ENCODE data around the gene OR51M1.
"Not testable (repeated sequence)": the region's sequence is repeated elsewhere in the genome, so short reads cannot be mapped to it uniquely, and the experiment has no call there.

The OR51M1 gene, protein sequence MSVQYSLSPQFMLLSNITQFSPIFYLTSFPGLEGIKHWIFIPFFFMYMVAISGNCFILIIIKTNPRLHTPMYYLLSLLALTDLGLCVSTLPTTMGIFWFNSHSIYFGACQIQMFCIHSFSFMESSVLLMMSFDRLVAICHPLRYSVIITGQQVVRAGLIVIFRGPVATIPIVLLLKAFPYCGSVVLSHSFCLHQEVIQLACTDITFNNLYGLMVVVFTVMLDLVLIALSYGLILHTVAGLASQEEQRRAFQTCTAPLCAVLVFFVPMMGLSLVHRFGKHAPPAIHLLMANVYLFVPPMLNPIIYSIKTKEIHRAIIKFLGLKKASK

DNA sequence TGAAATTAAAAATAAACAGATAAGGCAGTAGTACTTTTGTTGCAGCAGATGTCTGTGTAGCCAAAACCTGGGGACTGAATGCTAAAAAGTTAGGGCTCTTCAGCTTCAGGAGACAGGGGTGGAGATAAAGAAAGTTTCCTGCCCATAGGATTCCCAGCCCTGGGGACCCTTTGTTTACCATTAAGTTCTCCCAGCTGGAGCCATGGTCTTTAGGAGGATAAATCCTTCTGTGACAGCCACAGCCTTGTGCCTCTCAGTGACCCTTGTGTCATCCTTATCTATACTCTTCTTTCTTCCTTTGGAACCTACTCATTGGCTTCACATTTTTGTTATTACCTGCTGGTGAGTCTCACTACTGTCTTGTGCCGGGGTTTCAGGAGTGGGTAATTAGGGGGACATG lies at the start of gene OR51M1:
Gene OR51M1, plus strand, starts transcription at position 237 of the 400 bp plus-strand sequence. CDS start 5,587 bp downstream, outside the sequence.
- no peak within 1 kb of the TSS for H3K27ac ChIP-seq
- H3K4me3 ChIP-seq: no peak within 1 kb of the TSS

DNA sequence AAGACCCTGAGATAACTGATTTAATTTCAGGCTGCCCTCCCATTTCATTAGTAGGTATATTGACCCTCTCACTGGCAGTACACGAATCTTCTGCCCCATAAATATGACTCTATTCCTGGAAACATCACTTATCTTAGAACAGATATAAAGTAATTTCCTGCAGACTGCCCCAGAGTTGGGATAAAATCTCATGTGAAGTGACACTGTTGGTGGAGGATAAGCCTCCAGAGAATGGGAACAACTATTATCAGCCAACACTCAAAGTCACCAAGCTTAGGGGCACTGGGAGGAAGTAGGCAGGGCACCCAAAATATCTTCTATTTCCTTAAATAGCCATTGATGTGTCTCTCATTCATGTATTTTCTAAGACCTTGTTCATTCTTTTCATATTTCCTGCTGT lies 48.4 kb upstream of the OR51M1 start:
- no peak overlapping the region for H3K4me3 ChIP-seq
- H3K27ac ChIP-seq: no peak overlapping the region

DNA sequence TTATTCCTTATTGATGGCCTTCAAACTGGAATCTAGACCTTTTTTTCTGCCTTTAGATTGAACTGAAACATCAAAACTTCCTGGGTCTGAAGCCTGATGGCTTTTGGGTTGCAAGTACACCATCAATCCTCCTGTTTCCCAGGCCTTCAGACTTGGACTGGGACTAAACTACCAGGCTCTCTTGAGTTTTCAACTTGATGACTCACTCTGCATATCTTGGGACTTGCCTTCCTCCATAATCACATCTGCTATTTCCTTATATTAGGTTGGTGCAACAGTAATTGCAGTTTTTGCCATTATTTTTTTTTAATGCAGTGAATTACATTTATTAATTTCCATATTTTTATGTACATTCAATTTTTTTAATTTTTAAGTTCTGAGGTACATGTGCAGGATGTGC lies 47.3 kb upstream of the OR51M1 start:
- no peak overlapping the region for H3K4me3 ChIP-seq
- H3K27ac ChIP-seq: no peak overlapping the region

DNA sequence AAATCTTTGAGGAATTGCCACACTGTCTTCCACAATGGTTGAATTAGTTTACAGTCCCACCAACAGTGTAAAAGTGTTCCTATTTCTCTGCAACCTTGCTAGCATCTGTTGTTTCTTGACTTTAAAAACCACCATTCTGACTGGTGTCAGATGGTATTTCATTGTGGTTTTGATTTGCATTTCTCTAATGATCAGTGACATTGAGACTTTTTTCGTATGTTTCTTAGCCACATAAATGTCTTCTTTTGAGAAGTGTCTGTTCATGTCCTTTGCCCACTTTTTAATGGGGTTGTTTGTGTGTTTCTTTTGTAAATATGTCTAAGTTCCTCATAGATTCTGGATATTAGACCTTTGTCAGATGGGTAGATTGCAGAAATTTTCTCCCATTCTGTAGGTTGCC lies 46.4 kb upstream of the OR51M1 start:
- H3K4me3 ChIP-seq, H3K27ac ChIP-seq: not testable (repeated sequence)

DNA sequence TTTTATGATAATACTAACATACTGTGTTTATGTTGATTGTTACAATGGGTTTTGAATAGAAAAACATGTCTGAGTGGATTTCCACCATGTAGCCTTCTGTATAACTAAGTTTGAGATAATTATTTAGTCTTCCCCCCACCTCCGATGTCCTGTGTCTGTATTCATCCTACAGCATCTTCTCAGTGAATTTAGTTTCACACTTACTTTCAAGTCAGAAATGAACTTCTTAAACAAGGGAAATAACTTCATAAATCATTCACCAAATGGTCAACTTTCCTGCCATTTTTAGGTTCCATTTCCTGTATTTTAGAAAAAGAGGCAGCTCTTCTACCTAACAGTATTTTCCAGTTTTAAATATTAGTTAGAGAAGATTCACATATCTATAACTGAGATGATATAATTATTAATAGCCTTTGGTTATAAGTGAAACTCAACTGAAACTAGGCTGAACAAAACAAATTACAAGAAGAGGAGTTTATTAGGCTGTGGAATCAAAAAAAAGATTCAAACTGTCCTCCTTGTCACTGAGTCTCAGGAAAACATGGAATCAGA lies 43.8 kb upstream of the OR51M1 start:
- no peak overlapping the region for H3K4me3 ChIP-seq
- H3K27ac ChIP-seq: no peak overlapping the region

DNA sequence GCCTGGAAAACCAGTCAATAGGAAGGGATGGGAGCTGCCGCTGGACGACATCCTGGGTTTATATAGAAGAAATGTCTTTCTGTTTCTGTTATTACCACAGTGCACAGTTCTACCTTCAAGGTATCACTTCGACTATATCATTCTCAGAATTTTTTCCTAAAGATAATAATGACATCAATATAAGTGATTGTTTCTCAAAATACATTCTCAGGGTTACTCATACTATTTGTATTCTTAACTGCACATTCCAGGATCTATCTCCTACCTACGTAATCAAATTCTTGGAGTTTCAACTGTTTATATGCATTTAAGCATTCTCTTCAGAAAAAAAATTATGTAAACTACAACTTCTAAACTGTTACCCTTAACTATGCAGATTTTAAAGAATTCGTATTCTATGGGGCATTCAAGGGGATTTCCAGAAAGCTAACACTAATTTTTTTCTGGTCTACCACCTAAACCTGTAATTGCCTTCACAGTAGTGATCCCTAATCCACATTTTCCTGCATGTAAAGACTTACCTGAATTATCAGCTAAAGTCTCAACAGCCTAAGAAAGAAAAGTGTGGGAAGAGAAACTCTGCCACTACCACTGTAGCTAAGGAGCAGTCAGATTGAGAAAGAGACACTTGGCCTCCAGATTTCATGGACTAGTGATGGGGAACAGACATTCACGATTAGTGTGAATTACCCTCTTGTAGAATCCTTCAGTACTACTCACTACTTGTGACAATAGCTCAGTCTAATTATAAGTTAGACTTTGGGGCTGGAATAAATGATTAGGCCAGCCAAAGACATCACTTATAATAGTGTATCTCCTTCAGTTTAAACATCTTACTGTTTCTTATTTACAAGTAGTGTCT lies 39.9 kb upstream of the OR51M1 start, which contains the start of gene OR51B5:
Gene OR51B5, minus strand, starts transcription at position 51 of the 862 bp plus-strand sequence. Its CDS starts 0 bp downstream, at position 51.
- H3K27ac ChIP-seq: no peak within 1 kb of the TSS
- no peak within 1 kb of the TSS for H3K4me3 ChIP-seq

DNA sequence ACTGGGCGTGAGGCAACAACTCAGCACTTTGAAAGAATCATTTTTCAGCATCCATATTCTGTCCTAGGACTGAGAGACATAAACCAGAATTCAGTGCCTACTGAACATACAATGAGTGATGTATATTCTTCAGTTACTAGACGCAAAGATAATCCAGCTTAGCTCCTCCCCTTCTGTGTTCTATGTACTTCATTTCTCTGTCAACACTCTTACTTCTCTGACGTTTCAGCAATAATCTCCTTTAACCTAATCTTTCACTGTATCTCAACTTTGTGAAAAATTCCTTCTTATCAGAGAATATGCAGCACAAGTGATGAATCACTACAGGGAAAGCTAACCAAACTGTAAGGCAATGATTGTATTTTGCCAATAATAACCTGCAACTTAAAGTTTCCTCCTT lies 37.8 kb upstream of the OR51M1 start:
- Histone ChIP-seq H3K4me3 (no peak overlapping the region), H3K27ac (no peak overlapping the region)

DNA sequence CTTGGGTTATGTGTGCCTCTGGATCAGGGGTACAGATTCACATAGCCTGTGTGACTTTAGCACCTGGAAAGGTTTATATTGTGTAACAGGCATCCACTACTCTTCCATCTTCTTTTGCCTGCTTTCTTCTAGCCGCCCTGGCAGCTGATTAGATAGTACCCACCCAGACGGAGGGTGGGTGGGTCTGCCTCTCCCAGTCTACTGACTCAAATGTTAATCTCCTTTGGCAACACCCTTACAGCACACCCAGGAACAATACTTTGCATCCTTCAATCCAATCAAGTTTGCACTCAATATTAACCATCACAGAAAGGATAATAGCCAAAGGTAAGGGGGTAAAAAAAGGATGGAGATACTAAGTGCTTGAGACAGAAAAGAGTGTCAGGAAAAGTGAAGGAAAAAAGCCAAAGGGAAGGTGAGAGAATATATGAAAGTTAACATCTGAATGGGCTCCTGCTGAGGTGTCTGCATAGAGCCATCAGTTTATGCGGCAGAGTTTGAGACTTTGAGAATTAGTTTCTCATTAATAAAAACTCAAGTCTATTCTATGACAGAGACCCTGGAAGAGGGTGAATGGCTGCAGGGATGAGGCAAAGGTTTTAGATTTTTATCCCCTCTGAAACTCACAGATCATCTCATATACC lies 34.9 kb upstream of the OR51M1 start:
- no peak overlapping the region for H3K4me3 ChIP-seq
- no peak overlapping the region for H3K27ac ChIP-seq

DNA sequence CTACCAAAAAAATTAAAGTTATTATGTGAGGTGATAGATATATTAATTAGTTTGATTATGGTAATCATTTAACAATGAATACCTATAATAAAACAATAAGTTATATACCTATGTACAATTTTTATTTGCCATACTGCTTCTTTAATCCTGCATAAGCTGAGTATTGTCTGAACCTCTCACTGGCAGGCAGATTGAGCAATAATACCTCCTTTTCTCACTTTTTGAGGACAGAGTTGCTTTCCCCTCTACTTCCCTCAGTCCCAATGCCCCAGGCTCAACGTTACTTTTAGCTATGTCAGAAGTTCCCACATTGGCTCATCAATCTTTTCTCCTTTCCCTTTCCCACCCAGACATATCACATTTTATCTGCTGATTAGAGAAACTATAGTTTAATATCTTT lies 34.1 kb upstream of the OR51M1 start:
- Histone ChIP-seq H3K4me3 (no peak overlapping the region), H3K27ac (no peak overlapping the region)

DNA sequence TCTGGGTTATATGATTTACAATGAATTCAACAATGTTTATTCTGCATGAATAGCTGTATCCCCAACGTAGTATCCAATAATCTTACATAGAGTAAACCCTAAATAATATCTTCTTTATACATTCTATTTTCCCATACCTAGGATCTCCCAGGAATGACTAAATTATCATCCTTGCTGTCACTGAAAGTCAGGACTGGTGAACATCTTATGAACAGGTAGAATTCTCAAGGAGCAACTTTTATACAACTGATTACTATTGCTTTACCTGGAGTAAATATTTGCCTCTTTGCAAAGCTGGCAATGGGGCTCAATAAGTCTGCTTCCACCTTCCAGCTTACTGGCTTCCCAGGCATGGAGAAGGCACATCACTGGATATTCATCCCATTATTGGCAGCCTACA lies 32.4 kb upstream of the OR51M1 start, which contains the start of gene OR51B6:
Gene OR51B6, plus strand, starts transcription at position 301 of the 400 bp plus-strand sequence. Its CDS starts 0 bp downstream, at position 301.
- H3K27ac ChIP-seq: no peak within 1 kb of the TSS

DNA sequence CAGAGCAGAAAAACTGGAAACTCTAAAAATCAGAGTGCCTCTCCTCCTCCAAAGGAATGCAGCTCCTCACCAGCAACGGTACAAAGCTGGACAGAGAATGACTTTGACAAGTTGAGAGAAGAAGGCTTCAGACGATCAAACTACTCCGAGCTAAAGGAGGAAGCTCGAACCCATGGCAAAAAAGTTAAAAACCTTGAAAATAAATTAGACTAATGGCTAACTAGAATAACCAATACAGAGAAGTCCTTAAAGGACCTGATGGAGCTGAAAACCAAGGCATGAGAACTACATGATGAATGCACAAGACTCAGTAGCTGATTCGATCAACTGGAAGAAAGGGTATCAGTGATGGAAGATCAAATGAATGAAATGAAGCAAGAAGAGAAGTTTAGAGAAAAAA lies 27.6 kb upstream of the OR51M1 start:
- H3K4me3 ChIP-seq, H3K27ac ChIP-seq: not testable (repeated sequence)

More for the DNA sequence above, 32.4 kb upstream of the OR51M1 start, which contains the start of gene OR51B6:
- H3K4me3 ChIP-seq: no peak within 1 kb of the TSS

DNA sequence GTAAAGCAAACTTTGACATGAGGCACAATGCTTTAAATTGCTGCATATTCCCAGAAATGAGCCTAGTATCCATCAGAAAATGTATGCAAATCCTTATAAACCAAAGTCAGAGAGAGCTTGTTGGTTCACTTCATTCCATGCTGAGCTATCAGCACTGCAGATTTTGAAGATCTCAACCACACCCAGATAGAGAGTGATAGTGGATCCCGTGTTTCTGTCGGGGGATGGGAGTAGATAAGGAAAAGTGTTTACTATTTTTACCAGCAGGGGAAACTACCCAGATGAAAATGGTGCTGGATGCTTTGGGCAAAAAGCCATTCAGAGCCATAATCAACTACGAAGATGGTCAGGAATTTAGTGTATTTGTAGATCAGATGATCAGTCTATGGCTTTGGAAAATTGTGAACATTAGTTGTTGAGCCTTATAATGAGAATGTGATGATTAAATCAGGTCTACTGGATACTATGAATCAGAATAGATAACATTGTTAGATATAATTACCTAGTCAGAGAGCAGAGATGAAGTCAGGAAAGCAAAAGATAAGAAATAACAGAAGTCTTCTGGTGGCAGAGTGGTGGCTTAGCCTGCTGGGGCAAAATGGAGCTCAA lies 21.5 kb upstream of the OR51M1 start:
- no peak overlapping the region for H3K4me3 ChIP-seq
- no peak overlapping the region for H3K27ac ChIP-seq

DNA sequence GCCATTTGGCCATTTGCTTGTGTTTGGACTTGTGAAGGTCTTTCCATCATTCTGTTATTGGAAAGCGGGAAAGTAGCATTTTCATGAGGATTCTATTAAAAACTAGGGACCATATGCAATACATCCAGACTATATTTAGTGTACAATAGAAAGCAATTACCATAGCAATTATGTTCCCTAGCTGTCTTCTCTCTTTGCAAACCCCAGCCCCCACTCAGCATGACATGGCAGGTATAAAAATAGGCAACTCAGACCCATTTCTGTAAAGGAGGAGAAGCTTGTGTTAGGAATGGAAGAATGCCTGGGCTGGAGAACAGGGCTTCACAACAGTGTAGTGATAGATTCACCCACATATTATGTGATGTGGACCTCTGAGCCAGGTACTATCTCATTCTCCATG lies 19.9 kb upstream of the OR51M1 start:
- Histone ChIP-seq H3K27ac (no peak overlapping the region), H3K4me3 (no peak overlapping the region)

DNA sequence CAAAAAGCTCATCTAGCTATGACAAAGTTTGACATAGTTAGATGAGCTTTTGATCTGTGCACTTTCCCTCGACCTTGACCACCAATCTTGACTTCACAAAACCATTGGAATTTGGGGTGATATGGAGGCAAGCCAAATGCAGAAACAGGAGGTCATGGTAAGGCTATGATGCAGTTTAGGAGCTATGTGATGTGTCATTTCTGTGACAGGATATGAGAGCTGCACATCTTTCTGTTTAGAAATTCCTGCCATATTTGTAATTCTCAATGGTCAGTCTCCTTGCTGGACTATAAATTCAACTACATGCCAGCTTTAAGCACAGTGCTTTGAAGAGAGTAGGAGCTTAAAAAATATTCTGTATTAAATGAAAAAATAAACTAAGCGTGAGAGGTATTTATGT lies 19.4 kb upstream of the OR51M1 start:
- no peak overlapping the region for H3K4me3 ChIP-seq
- H3K27ac ChIP-seq: no peak overlapping the region

DNA sequence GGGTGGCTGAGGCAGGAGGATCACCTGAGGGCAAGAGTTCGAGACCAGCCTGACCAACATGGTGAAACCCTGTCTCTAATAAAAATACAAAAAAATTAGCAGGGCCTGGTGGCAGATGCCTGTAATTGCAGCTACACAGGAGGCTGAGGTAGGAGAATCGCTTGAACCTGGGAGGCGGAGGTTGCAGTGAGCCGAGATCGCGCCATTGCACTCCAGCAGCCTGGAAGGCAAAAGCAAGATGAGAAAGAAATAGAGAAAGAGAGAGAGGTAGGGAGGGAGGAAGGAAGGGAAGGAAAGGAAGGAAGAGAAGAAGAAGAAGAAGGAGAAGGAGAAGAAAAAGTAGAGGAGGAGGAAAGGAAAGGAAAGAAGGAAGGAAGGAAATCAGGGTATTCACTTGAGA lies 17.2 kb upstream of the OR51M1 start:
- H3K27ac ChIP-seq, H3K4me3 ChIP-seq: not testable (repeated sequence)

DNA sequence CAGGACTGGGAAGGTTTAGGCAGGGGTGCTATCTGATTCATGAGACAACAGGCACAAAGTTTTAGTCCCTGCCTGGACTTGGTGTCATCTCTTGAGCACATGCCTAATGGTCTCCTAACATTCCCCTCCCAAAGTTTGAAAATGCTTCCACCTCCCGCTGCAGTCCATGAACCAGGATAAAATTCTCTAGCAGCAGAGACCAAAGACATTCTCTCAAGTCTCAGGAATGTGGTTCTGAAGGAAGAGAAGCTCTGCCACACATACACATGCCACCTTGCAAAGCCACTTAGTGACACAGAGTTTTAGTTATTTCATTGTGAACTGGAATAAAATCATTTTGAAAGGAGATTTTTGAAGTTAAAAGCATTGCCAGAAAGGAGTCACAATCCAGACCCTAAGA lies 16.8 kb upstream of the OR51M1 start:
- Histone ChIP-seq H3K4me3 (no peak overlapping the region), H3K27ac (no peak overlapping the region)

DNA sequence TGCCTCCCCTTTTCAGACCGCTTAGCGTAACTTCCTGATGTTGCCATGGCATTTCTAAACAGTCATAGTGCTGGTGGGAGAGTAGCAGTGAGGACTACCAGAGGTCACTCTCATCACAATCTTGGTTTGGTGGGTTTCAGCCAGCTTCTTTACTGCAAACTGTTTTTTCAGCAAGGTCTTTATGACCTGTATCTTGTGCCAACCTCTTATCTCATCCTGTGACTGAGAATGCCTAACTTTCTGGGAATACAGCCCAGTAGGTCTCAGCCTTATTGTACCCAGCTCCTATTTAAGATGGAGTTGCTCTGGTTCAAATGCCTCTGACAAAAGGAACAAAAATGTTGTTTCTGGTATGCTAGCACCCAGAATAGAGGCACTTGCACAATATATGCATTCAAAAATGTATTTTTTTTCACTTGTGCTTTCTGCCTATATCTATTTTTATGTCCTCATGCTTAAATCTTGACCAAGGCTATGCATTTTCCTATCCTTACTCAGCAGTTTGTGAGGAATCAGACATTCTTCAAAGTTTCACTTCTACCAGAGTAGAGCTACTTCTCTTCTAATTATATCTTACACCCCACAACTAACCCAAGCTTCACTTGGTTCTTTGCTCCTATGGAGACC lies 16.1 kb upstream of the OR51M1 start:
- no peak overlapping the region for H3K27ac ChIP-seq
- no peak overlapping the region for H3K4me3 ChIP-seq

DNA sequence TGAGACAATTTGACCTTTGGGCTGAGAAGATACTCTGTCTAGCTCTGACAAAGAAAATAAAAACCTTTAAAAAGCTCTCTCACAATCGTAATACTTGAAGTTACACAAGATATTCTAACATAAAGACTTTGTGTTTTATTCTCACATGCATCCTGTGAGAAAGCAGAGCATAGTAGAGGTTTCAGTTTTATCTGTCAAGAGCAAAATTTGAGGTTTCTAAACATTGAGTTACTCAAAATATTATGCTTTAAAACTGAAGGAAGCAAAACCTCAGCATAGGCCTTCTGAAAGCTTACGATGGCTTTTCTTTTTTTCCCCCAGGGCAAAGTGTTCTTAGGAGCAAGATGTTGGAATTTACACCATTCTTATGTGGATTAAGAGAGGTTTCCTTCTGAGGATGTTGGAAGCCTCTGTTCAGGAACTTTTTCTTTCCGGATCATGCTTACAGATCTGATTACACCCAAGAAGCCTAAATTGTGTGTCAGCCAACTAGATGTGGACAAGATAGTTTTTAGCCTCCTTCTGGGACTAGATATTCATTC lies 15.0 kb upstream of the OR51M1 start:
- Histone ChIP-seq H3K4me3 (no peak overlapping the region), H3K27ac (no peak overlapping the region)

DNA sequence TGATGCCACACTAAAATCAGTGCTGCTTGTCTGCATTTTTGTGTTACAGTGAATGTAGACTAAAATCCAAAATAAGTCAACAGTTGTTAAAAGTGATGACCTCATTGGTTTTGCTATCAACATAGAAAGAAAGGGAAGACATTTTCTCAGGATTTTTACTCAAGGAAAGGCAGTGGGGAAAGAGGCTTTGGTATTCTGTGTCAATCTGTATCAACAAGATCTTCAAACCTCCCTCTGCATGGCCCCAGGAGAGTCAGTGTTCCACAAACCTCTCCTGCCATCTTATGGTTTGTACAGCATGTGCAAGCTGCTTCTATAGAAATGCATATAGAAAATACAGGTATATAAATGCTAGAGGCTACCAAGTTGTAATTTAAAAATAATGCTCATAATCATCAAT lies 13.8 kb upstream of the OR51M1 start:
- no peak overlapping the region for H3K4me3 ChIP-seq
- H3K27ac ChIP-seq: no peak overlapping the region

Data from skin epidermis (tissue), 12 donors.